ENCODE measurements around the gene GPRIN1. TPM values are rescaled to one million over a fixed set of nuclear protein-coding genes. Genes with fewer than 3 reads are reported as not detected.

GPRIN1 gene
- total RNA-seq, 1 donor from 2014 or later, result 1.4 TPM

DNA sequence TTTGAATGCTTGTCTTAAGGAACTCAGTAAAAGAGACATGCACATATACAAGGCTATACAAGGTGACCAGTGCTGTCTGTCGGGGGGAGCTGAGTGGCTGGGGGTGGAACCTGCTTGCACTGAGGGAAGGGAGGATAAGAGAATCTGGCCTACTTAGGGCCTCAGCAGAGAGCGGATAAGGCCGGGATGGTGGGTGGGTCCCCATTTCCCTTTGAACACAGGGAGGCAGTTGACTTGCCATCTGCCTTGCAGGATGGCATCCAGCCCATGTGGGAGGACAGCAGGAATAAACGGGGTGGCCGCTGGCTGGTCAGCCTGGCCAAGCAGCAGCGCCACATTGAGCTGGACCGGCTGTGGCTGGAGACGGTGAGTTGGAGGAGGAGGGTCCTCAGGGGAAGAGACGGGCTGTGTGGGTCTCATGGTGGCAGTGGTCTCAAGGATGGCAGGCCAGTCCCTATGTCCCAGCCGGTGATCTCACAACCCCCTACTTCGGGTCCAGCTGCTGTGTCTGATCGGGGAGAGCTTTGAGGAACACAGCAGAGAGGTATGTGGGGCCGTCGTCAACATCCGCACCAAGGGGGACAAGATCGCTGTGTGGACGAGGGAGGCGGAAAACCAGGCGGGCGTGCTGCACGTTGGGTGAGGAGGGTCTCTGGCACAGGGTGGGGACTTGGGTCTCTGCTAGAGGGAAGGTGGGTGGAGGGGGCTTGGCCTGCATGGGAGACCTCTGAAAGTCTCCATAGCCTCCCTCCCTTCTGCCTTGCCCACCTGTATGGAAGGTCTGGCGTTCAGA is 35.1 kb upstream of the GPRIN1 start:
- H3K4me1 ChIP-seq, result peaks cover 15% of the 10 kb centered on the region
- DNase-seq, result no peak
- intact Hi-C loops (cut with DNase I), result no loop called here
- no peaks in the 10 kb centered on the region for H3K36me3 ChIP-seq
- no peak overlapping the region for H3K4me3 ChIP-seq
- no peak for ATAC-seq
- H3K9me3 ChIP-seq, result no peaks in the 10 kb centered on the region
- no peaks in the 10 kb centered on the region for H3K27me3 ChIP-seq
- H3K27ac ChIP-seq, result no peak overlapping the region
- TF ChIP-seq, protein P1, sequence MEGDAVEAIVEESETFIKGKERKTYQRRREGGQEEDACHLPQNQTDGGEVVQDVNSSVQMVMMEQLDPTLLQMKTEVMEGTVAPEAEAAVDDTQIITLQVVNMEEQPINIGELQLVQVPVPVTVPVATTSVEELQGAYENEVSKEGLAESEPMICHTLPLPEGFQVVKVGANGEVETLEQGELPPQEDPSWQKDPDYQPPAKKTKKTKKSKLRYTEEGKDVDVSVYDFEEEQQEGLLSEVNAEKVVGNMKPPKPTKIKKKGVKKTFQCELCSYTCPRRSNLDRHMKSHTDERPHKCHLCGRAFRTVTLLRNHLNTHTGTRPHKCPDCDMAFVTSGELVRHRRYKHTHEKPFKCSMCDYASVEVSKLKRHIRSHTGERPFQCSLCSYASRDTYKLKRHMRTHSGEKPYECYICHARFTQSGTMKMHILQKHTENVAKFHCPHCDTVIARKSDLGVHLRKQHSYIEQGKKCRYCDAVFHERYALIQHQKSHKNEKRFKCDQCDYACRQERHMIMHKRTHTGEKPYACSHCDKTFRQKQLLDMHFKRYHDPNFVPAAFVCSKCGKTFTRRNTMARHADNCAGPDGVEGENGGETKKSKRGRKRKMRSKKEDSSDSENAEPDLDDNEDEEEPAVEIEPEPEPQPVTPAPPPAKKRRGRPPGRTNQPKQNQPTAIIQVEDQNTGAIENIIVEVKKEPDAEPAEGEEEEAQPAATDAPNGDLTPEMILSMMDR (IDR thresholded peaks at IDR 0.05), result no peak

DNA sequence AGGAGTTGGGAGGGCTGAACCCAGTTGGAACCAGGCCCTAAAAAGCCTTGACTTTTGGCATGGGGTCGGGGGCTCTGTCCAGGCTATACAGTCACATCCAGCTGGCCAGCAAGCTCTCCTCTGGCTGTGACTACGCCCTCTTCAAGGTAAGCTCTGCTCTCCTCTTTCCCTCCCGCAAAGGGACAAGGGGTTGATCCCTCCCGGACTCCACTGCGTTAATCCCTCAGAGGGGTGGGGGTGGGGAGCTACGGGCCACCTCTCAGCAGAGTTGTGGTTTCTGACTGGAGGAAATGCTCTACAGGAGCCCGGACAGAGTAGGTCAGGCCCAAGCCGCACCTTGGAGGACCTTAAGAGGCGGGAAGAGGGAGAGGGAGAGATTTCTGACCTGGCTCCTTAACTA is 34.3 kb upstream of the GPRIN1 start:
- Histone ChIP-seq H3K4me1 (peaks cover 15% of the 10 kb centered on the region), H3K9me3 (no peaks in the 10 kb centered on the region), H3K4me3 (no peak overlapping the region), H3K27me3 (no peaks in the 10 kb centered on the region), H3K36me3 (no peaks in the 10 kb centered on the region), H3K27ac (no peak overlapping the region)
- intact Hi-C loops (cut with DNase I), result no loop called here
- ATAC-seq (no peak), DNase-seq (no peak)
- TF ChIP-seq, protein P1 (IDR thresholded peaks at IDR 0.05), result no peak

DNA sequence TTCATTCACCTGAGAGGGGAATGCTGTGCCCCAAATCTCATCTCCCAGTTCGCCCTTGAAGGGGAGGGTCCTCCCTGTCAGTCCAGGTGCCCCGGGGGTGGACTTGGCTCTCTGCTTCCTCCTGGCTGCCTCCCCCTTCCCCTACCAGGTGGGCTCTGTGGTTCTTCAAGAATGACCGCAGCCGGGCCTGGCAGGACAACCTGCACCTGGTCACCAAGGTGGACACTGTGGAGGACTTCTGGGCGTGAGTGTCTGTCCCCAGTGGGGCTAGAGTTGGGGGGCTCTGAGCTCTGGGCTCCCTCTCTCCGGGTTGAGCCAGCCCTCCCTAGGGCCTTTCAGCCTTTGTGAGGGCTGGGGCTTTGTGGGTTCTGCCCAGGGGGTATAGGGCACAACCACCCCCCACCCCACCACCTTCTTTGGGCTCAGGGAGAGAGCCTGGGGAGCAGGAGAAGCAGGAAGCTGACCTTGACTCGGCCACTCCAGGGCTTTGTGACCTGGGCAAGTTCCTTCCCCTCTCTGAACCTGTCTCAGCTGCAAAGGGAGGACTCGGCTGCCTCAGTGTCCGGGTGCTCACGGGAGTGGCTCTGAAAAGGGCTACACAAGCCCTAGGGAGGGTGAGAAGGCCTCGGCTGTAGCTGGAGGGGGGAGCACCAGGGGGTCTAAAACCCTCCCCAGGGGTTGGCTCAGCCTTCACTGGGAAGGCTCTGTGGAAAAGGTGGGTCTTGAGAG is 33.7 kb upstream of the GPRIN1 start:
- no peak for ATAC-seq

DNA sequence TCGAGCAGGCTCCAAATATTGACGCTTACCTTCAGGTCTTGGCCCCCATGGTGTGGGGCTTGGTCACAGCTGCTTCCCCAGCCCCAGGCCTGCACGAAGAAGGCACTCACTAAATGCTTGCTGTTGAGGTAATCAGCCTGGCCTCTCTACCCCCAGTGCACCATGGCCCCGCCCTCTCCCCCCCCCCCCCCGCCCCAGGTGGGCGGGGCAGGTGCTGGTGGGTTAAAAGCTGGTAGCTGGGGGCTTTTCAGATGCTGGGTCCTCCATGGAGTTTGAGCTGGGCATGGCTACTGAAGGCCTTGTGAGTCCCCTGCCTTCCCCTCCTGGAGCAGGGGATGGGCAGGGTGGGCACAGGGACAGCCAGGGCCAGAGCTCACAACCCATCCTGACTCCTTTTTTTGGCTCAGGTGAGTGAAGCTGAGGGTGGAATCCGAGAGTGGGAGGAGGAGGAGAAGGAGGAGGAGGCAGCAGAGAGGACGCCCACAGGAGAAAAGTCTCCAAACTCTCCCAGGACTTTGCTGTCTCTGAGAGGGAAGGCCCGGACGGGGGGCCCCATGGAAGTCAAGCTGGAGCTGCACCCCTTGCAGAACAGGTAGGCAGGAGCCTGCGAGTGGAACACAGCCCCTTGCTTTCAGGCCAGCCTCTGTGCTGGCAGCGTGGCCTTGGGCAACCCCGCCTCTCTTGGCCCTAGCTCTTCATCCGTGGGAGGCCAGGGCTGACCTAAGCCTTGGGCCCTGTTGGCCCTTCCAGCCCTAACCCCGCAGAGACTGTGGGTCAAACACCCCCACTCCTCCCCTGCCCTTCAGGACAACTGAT is 32.9 kb upstream of the GPRIN1 start:
- no peak for DNase-seq
- intact Hi-C loops (cut with DNase I), result no loop called here

More for the DNA sequence above, 33.7 kb upstream of the GPRIN1 start:
- Histone ChIP-seq H3K36me3 (no peaks in the 10 kb centered on the region), H3K27ac (no peak overlapping the region), H3K4me3 (no peak overlapping the region), H3K4me1 (peaks cover 13% of the 10 kb centered on the region), H3K9me3 (no peaks in the 10 kb centered on the region), H3K27me3 (no peaks in the 10 kb centered on the region)
- intact Hi-C loops (cut with DNase I), result no loop called here
- DNase-seq, result no peak
- TF ChIP-seq, protein P1 (IDR thresholded peaks at IDR 0.05), result no peak

DNA sequence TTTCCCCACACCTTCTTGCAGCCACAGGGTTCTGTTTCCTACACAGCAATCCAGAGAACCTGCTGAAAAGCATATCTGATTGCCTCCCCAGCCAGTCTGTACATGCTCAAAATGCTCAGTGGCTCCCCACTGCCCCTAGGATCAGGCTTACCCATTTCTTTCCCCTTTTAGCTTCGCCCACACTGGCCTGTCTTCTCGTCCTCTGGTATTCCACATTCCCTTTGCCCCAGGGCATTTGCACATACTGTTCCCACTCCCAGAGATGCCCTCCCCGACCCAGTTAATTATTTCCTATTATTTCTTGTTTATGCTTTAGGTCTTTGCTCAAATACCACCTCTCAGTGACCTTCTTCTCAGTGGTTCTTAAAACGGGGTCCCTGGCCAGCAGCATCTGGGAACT is 30.7 kb upstream of the GPRIN1 start:
- no peak for DNase-seq
- intact Hi-C loops (cut with DNase I), result no loop called here
- H3K4me3 ChIP-seq, result no peak overlapping the region
- H3K27me3 ChIP-seq, result peaks cover 2% of the 10 kb centered on the region
- no peaks in the 10 kb centered on the region for H3K9me3 ChIP-seq
- ATAC-seq, result no peak
- H3K4me1 ChIP-seq, result no peaks in the 10 kb centered on the region
- TF ChIP-seq, protein P1 (IDR thresholded peaks at IDR 0.05), result no peak
- H3K36me3 ChIP-seq, result no peaks in the 10 kb centered on the region
- no peak overlapping the region for H3K27ac ChIP-seq

More for the DNA sequence above, 32.9 kb upstream of the GPRIN1 start:
- no peaks in the 10 kb centered on the region for H3K9me3 ChIP-seq
- no peaks in the 10 kb centered on the region for H3K27me3 ChIP-seq
- no peak for ATAC-seq
- H3K27ac ChIP-seq, result no peak overlapping the region
- no peaks in the 10 kb centered on the region for H3K36me3 ChIP-seq
- H3K4me3 ChIP-seq, result no peak overlapping the region
- peaks cover 5% of the 10 kb centered on the region for H3K4me1 ChIP-seq
- TF ChIP-seq, protein P1 (IDR thresholded peaks at IDR 0.05), result no peak
